Erythroblast (primary cell): ENCODE results near the gene CYB5R3.

Experiments
- GATA1 ChIP-seq: IDR thresholded peaks from 2 replicates; pipeline ENCODE4 v1.6.1; 2011; ENCODE audit warnings: low read depth, mild to moderate bottlenecking, control low read depth, low read length, moderate library complexity
- POLR2A ChIP-seq: IDR thresholded peaks from 2 replicates; pipeline ENCODE4 v1.6.1; 2011; ENCODE audit warnings: mild to moderate bottlenecking, low read length

DNA sequence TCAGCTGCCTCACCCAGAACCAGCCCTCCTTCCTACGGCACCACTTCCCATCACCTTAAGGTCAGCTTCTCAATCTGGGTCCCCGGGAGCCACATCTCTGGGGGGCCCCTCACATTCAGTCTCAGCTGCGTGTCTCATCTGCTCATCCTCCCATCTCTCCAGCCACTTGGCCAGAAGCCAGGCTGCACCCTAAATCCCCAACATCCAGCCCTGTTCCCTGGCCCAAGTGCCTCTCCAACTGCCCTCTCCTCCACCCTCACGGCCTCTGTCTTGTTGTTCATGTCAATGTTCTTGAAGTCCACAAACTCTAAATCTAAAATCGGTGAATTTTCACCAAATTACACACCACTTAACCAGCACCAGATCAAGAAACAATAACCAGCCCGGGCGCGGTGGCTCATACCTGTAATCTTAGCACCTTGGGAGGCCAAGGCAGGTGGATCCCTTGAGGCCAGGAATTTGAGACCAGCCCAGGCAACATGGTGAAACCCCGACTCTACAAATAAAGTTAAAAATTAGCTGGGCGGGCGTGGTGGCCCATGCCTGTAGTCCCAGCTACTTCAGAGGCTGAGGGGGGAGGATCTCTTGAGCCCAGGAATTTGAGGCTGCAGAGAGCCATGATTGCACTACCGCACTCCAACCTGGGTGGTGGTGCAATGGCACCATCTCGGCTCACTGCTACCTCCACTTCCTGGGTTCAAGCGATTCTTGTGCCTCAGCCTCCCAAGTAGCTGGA, 37.7 kb upstream of the CYB5R3 start:
- TF ChIP-seq POLR2A = no peak
- TF ChIP-seq GATA1 = no peak
